Endothelial cell (in vitro differentiated cells): ENCODE measurements around the gene KCNJ8. TPM values are rescaled to one million over a fixed set of nuclear protein-coding genes. Genes with fewer than 3 reads are reported as not detected.

Source experiments
- DNase-seq: peaks from one replicate; pipeline ENCODE4 v3.0.0; 2021; ENCODE audit warnings: low spot score
- H3K27ac Mint-ChIP-seq: one replicate; pipeline ENCODE4 v1.8.0; 2021; ENCODE audit warnings: mixed read lengths, inconsistent platforms; ENCODE audit not compliant: unreplicated experiment
- H3K27me3 Mint-ChIP-seq: one replicate; pipeline ENCODE4 v1.8.0; 2021; ENCODE audit warnings: mild to moderate bottlenecking, moderate library complexity, mixed read lengths, inconsistent platforms; ENCODE audit not compliant: unreplicated experiment
- H3K36me3 Mint-ChIP-seq: one replicate; pipeline ENCODE4 v1.8.0; 2021; ENCODE audit warnings: mild to moderate bottlenecking, low read depth, mixed read lengths, inconsistent platforms; ENCODE audit not compliant: unreplicated experiment
- H3K4me1 Mint-ChIP-seq: one replicate; pipeline ENCODE4 v1.8.0; 2021; ENCODE audit warnings: mild to moderate bottlenecking, mixed read lengths, inconsistent platforms; ENCODE audit not compliant: unreplicated experiment
- H3K4me3 Mint-ChIP-seq: one replicate; pipeline ENCODE4 v1.8.0; 2021; ENCODE audit warnings: mild to moderate bottlenecking, mixed read lengths, inconsistent platforms; ENCODE audit not compliant: unreplicated experiment
- H3K9me3 Mint-ChIP-seq: one replicate; pipeline ENCODE4 v1.8.0; 2021; ENCODE audit warnings: mixed read lengths, inconsistent platforms; ENCODE audit not compliant: unreplicated experiment
- CTCF ChIP-seq: fragments of 200-600 bp; sonication (generic); IDR thresholded peaks from one replicate; pipeline ENCODE4 v1.5.0; 2021; ENCODE audit warnings: antibody characterized with exemption; ENCODE audit not compliant: unreplicated experiment
- total RNA-seq: library from RNA; stranded (reverse); fragmentation: NEBNext Ultra II Directional; extraction: Animal tissue kit (Norgen Biotek cat#: 25700); gene quantifications from one replicate; pipeline ENCODE4 v1.2.1, GENCODE V29; 2021; ENCODE audit not compliant: unreplicated experiment

KCNJ8 gene
- total RNA-seq, 1 donor from 2014 or later, result 0.23 TPM

- Mint-ChIP-seq H3K4me1 (no peaks in the 10 kb centered on the region), H3K9me3 (no peaks in the 10 kb centered on the region), H3K4me3 (no peak overlapping the region), H3K27ac (no peak overlapping the region), H3K36me3 (no peaks in the 10 kb centered on the region), H3K27me3 (no peaks in the 10 kb centered on the region)
- DNase-seq, result no peak
- TF ChIP-seq CTCF, result no peak
Measured at GRCh38 chr12:21745258-21745657, 29.2 kb downstream of the KCNJ8 start.

GRCh38 chr12:21731144-21731543 lies 43.4 kb downstream of the KCNJ8 start:
- no peak overlapping the region for H3K4me3 Mint-ChIP-seq
- H3K4me1 Mint-ChIP-seq, result no peaks in the 10 kb centered on the region
- no peak for DNase-seq
- no peaks in the 10 kb centered on the region for H3K9me3 Mint-ChIP-seq
- H3K36me3 Mint-ChIP-seq, result no peaks in the 10 kb centered on the region
- H3K27me3 Mint-ChIP-seq, result no peaks in the 10 kb centered on the region
- no peak overlapping the region for H3K27ac Mint-ChIP-seq
- TF ChIP-seq CTCF, result no peak

GRCh38 chr12:21725731-21726130 lies 48.8 kb downstream of the KCNJ8 start:
- TF ChIP-seq CTCF, result no peak

GRCh38 chr12:21718944-21719650 lies 55.4 kb downstream of the KCNJ8 start:
- DNase-seq, result no peak
- peaks cover 32% of the 10 kb centered on the region for H3K4me1 Mint-ChIP-seq
- TF ChIP-seq CTCF, result no peak
- no peaks in the 10 kb centered on the region for H3K36me3 Mint-ChIP-seq
- no peaks in the 10 kb centered on the region for H3K9me3 Mint-ChIP-seq
- H3K4me3 Mint-ChIP-seq, result no peak overlapping the region
- no peaks in the 10 kb centered on the region for H3K27me3 Mint-ChIP-seq
- H3K27ac Mint-ChIP-seq, result no peak overlapping the region

More at GRCh38 chr12:21725731-21726130, 48.8 kb downstream of the KCNJ8 start:
- no peaks in the 10 kb centered on the region for H3K36me3 Mint-ChIP-seq
- DNase-seq, result no peak
- no peaks in the 10 kb centered on the region for H3K27me3 Mint-ChIP-seq
- no peak overlapping the region for H3K27ac Mint-ChIP-seq
- peaks cover 16% of the 10 kb centered on the region for H3K4me1 Mint-ChIP-seq
- H3K4me3 Mint-ChIP-seq, result no peak overlapping the region
- no peaks in the 10 kb centered on the region for H3K9me3 Mint-ChIP-seq

- Mint-ChIP-seq H3K4me1 (peaks cover 35% of the 10 kb centered on the region), H3K27ac (no peak overlapping the region), H3K27me3 (no peaks in the 10 kb centered on the region), H3K36me3 (no peaks in the 10 kb centered on the region), H3K4me3 (no peak overlapping the region), H3K9me3 (no peaks in the 10 kb centered on the region)
- DNase-seq, result no peak
- TF ChIP-seq CTCF, result no peak
Measured at GRCh38 chr12:21718403-21718802, 56.1 kb downstream of the KCNJ8 start.
